Measurements from ENCODE around the gene DOCK8.

Gene DOCK8

GRCh38 chr9:512555-513272 lies 298.0 kb downstream of the DOCK8 start:
- no peak for DNase-seq
